ENCODE measurements around the gene NAV3.

NAV3 gene

DNA sequence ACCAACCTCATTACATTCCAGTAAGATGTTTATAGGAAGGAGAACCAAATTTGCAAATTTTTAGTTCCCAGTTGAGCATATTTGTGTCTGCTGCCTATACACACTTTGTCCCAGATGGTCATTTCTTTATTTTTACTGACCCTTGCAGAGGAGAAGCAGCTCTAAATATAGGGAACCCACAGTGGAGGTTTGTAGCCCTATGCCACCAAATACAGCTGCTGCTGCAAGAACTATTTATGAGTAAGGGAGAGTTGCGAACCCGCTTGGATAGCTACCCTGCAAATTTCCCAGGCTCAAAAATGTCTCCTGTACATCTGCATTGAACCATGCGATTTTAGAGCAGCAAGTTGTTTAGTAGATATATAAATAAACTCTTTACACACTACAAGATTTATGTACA is 48.2 kb downstream of the NAV3 start:
- no peak for TF ChIP-seq YY1 (IDR thresholded peaks at IDR 0.05; ENCODE audit: insufficient read depth, insufficient read length)
- TF ChIP-seq ZNF274 (IDR thresholded peaks at IDR 0.05; ENCODE audit: low read depth, low read length), result no peak
- no peak for TF ChIP-seq SUZ12 (IDR thresholded peaks at IDR 0.05; ENCODE audit: extremely low read depth, insufficient read depth, insufficient read length)
- DNase-seq (ENCODE audit: low read depth, low spot score), result no peak
- no peak overlapping the region for H3K9ac ChIP-seq (ENCODE audit: insufficient read length, low read depth)
- H3K4me1 ChIP-seq (ENCODE audit: insufficient read depth, insufficient read length), result no peaks in the 10 kb centered on the region
- H3K4me3 ChIP-seq (ENCODE audit: insufficient read length, low read depth), result no peak overlapping the region
- no peaks in the 10 kb centered on the region for H3K9me3 ChIP-seq (ENCODE audit: insufficient read depth, low read length)
- no peaks in the 10 kb centered on the region for H3K27me3 ChIP-seq (ENCODE audit: insufficient read depth, insufficient read length)
- no peaks in the 10 kb centered on the region for H3K36me3 ChIP-seq (ENCODE audit: insufficient read depth, insufficient read length, low read length)

DNA sequence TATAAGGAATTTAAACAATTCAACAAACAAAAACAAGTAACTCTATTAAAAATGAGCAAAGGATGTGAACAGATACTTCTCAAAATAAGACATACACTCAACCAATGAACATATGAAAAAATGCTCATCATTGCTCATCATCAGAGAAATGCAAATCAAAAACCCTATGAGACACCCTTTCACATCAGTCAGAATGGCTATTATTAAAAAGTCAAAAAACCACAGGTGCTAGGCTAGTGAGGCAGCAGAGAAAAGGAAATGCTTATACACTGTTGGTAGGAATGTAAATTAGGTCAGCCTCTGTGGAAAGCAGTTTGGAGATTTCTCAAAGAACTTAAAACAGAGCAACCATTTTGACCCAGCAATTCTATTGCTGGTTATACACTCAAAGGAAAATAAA is 52.0 kb downstream of the NAV3 start:
- Histone ChIP-seq H3K4me3 (ENCODE audit: insufficient read length, low read depth) (no peak overlapping the region), H3K27me3 (ENCODE audit: insufficient read depth, insufficient read length) (no peaks in the 10 kb centered on the region), H3K9ac (ENCODE audit: insufficient read length, low read depth) (no peak overlapping the region), H3K36me3 (ENCODE audit: insufficient read depth, insufficient read length, low read length) (no peaks in the 10 kb centered on the region), H3K9me3 (ENCODE audit: insufficient read depth, low read length) (no peaks in the 10 kb centered on the region), H3K4me1 (ENCODE audit: insufficient read depth, insufficient read length) (no peaks in the 10 kb centered on the region)
- TF ChIP-seq ZNF274 (IDR thresholded peaks at IDR 0.05; ENCODE audit: low read depth, low read length), result no peak
- no peak for TF ChIP-seq YY1 (IDR thresholded peaks at IDR 0.05; ENCODE audit: insufficient read depth, insufficient read length)
- no peak for DNase-seq (ENCODE audit: low read depth, low spot score)

- no peak for DNase-seq (ENCODE audit: low read depth, low spot score)
These were observed 57.9 kb downstream of the NAV3 start for GRCh38 chr12:77888611-77889010.

GRCh38 chr12:77891518-77892147 is 60.9 kb downstream of the NAV3 start:
- Histone ChIP-seq H3K4me1 (ENCODE audit: insufficient read depth, insufficient read length) (no peaks in the 10 kb centered on the region), H3K9me3 (ENCODE audit: insufficient read depth, low read length) (no peaks in the 10 kb centered on the region)
- DNase-seq (ENCODE audit: low read depth, low spot score), result no peak

More at GRCh38 chr12:77888611-77889010, 57.9 kb downstream of the NAV3 start:
- H3K27me3 ChIP-seq (ENCODE audit: insufficient read depth, insufficient read length), result no peaks in the 10 kb centered on the region
- no peak overlapping the region for H3K4me3 ChIP-seq (ENCODE audit: insufficient read length, low read depth)
- no peaks in the 10 kb centered on the region for H3K9me3 ChIP-seq (ENCODE audit: insufficient read depth, low read length)
- TF ChIP-seq SUZ12 (IDR thresholded peaks at IDR 0.05; ENCODE audit: extremely low read depth, insufficient read depth, insufficient read length) (no peak), ZNF274 (IDR thresholded peaks at IDR 0.05; ENCODE audit: low read depth, low read length) (no peak), YY1 (IDR thresholded peaks at IDR 0.05; ENCODE audit: insufficient read depth, insufficient read length) (no peak)
- no peaks in the 10 kb centered on the region for H3K4me1 ChIP-seq (ENCODE audit: insufficient read depth, insufficient read length)
- H3K36me3 ChIP-seq (ENCODE audit: insufficient read depth, insufficient read length, low read length), result no peaks in the 10 kb centered on the region
- H3K9ac ChIP-seq (ENCODE audit: insufficient read length, low read depth), result no peak overlapping the region

DNA sequence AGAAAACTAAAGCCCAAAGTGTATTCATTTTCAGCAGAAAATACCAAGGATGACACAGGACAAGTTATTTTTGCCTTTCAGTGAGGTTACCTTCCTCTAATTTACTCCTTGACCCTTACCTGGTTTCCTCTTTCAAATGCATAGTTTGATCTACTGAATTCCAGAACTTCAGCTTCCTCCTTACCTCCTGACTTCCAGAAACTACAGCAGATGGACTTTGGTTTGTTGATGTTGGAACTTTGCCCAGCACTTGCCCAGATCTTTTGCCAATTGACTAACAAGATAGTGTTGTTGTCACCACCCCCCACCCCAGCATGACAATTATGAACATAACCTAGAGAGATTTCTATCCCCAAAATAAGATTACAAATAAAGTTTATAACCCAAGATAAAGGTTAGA is 63.2 kb downstream of the NAV3 start:
- Histone ChIP-seq H3K27me3 (ENCODE audit: insufficient read depth, insufficient read length) (no peaks in the 10 kb centered on the region), H3K9me3 (ENCODE audit: insufficient read depth, low read length) (no peaks in the 10 kb centered on the region), H3K4me1 (ENCODE audit: insufficient read depth, insufficient read length) (no peaks in the 10 kb centered on the region), H3K4me3 (ENCODE audit: insufficient read length, low read depth) (no peak overlapping the region), H3K9ac (ENCODE audit: insufficient read length, low read depth) (no peak overlapping the region), H3K36me3 (ENCODE audit: insufficient read depth, insufficient read length, low read length) (no peaks in the 10 kb centered on the region)
- TF ChIP-seq ZNF274 (IDR thresholded peaks at IDR 0.05; ENCODE audit: low read depth, low read length) (no peak), SUZ12 (IDR thresholded peaks at IDR 0.05; ENCODE audit: extremely low read depth, insufficient read depth, insufficient read length) (no peak), YY1 (IDR thresholded peaks at IDR 0.05; ENCODE audit: insufficient read depth, insufficient read length) (no peak)
- no peak for DNase-seq (ENCODE audit: low read depth, low spot score)

More at GRCh38 chr12:77891518-77892147, 60.9 kb downstream of the NAV3 start:
- H3K4me3 ChIP-seq (ENCODE audit: insufficient read length, low read depth), result no peak overlapping the region
- H3K9ac ChIP-seq (ENCODE audit: insufficient read length, low read depth), result no peak overlapping the region
- no peaks in the 10 kb centered on the region for H3K27me3 ChIP-seq (ENCODE audit: insufficient read depth, insufficient read length)
- no peak for TF ChIP-seq ZNF274 (IDR thresholded peaks at IDR 0.05; ENCODE audit: low read depth, low read length)
- TF ChIP-seq YY1 (IDR thresholded peaks at IDR 0.05; ENCODE audit: insufficient read depth, insufficient read length), result no peak
- no peaks in the 10 kb centered on the region for H3K36me3 ChIP-seq (ENCODE audit: insufficient read depth, insufficient read length, low read length)

GRCh38 chr12:77894556-77894955 is 63.9 kb downstream of the NAV3 start:
- DNase-seq (ENCODE audit: low read depth, low spot score), result no peak
- H3K9me3 ChIP-seq (ENCODE audit: insufficient read depth, low read length), result no peaks in the 10 kb centered on the region
- no peaks in the 10 kb centered on the region for H3K36me3 ChIP-seq (ENCODE audit: insufficient read depth, insufficient read length, low read length)
- no peak overlapping the region for H3K9ac ChIP-seq (ENCODE audit: insufficient read length, low read depth)
- H3K27me3 ChIP-seq (ENCODE audit: insufficient read depth, insufficient read length), result no peaks in the 10 kb centered on the region
- no peak overlapping the region for H3K4me3 ChIP-seq (ENCODE audit: insufficient read length, low read depth)
- H3K4me1 ChIP-seq (ENCODE audit: insufficient read depth, insufficient read length), result no peaks in the 10 kb centered on the region
- TF ChIP-seq YY1 (IDR thresholded peaks at IDR 0.05; ENCODE audit: insufficient read depth, insufficient read length) (no peak), SUZ12 (IDR thresholded peaks at IDR 0.05; ENCODE audit: extremely low read depth, insufficient read depth, insufficient read length) (no peak), ZNF274 (IDR thresholded peaks at IDR 0.05; ENCODE audit: low read depth, low read length) (no peak)

- DNase-seq (ENCODE audit: low read depth, low spot score), result no peak
- Histone ChIP-seq H3K27me3 (ENCODE audit: insufficient read depth, insufficient read length) (no peaks in the 10 kb centered on the region), H3K4me1 (ENCODE audit: insufficient read depth, insufficient read length) (no peaks in the 10 kb centered on the region), H3K9ac (ENCODE audit: insufficient read length, low read depth) (no peak overlapping the region), H3K36me3 (ENCODE audit: insufficient read depth, insufficient read length, low read length) (no peaks in the 10 kb centered on the region), H3K4me3 (ENCODE audit: insufficient read length, low read depth) (no peak overlapping the region), H3K9me3 (ENCODE audit: insufficient read depth, low read length) (no peaks in the 10 kb centered on the region)
- no peak for TF ChIP-seq SUZ12 (IDR thresholded peaks at IDR 0.05; ENCODE audit: extremely low read depth, insufficient read depth, insufficient read length)
- TF ChIP-seq ZNF274 (IDR thresholded peaks at IDR 0.05; ENCODE audit: low read depth, low read length), result no peak
- no peak for TF ChIP-seq YY1 (IDR thresholded peaks at IDR 0.05; ENCODE audit: insufficient read depth, insufficient read length)
These were observed 65.0 kb downstream of the NAV3 start for GRCh38 chr12:77895699-77896098.

All from NT2/D1 (cell line).